ENCODE data around the gene TCAF2.
"Not testable (repeated sequence)": the region's sequence is repeated elsewhere in the genome, so short reads cannot be mapped to it uniquely, and the experiment has no call there.

The TCAF2 gene

GRCh38 chr7:143630653-143631052 lies 9.9 kb downstream of the TCAF2 start:
- H3K4me3 ChIP-seq (ENCODE audit: low read length in 2 of 2); H3K27me3 ChIP-seq (ENCODE audit: control insufficient read depth in 1 of 2, insufficient read depth in 2 of 2, low read length in 2 of 2); H3K36me3 ChIP-seq (ENCODE audit: control insufficient read depth in 2 of 2, insufficient read depth in 2 of 2, low read length in 2 of 2); H3K4me1 ChIP-seq (ENCODE audit: control insufficient read depth, insufficient read depth, low read length); H3K27ac ChIP-seq (ENCODE audit: low read length); H3K9ac ChIP-seq (ENCODE audit: low read length in 2 of 2); H3K9me3 ChIP-seq (ENCODE audit: control insufficient read depth in 2 of 2, low read length in 2 of 2): not testable (repeated sequence)

- H3K9ac ChIP-seq (ENCODE audit: low read length in 2 of 2); H3K9me3 ChIP-seq (ENCODE audit: control insufficient read depth in 2 of 2, low read length in 2 of 2): not testable (repeated sequence)
Measured at GRCh38 chr7:143632506-143632905, 11.7 kb downstream of the TCAF2 start.

GRCh38 chr7:143633013-143633618 lies 12.3 kb downstream of the TCAF2 start:
- not testable (repeated sequence) for H3K9me3 ChIP-seq (ENCODE audit: control insufficient read depth in 2 of 2, low read length in 2 of 2); H3K27me3 ChIP-seq (ENCODE audit: control insufficient read depth in 1 of 2, insufficient read depth in 2 of 2, low read length in 2 of 2); H3K27ac ChIP-seq (ENCODE audit: low read length); H3K36me3 ChIP-seq (ENCODE audit: control insufficient read depth in 2 of 2, insufficient read depth in 2 of 2, low read length in 2 of 2); H3K9ac ChIP-seq (ENCODE audit: low read length in 2 of 2); H3K4me3 ChIP-seq (ENCODE audit: low read length in 2 of 2); H3K4me1 ChIP-seq (ENCODE audit: control insufficient read depth, insufficient read depth, low read length)

More at GRCh38 chr7:143632506-143632905, 11.7 kb downstream of the TCAF2 start:
- not testable (repeated sequence) for H3K27me3 ChIP-seq (ENCODE audit: control insufficient read depth in 1 of 2, insufficient read depth in 2 of 2, low read length in 2 of 2); H3K4me3 ChIP-seq (ENCODE audit: low read length in 2 of 2); H3K27ac ChIP-seq (ENCODE audit: low read length); H3K4me1 ChIP-seq (ENCODE audit: control insufficient read depth, insufficient read depth, low read length); H3K36me3 ChIP-seq (ENCODE audit: control insufficient read depth in 2 of 2, insufficient read depth in 2 of 2, low read length in 2 of 2)

- H3K27me3 ChIP-seq (ENCODE audit: control insufficient read depth in 1 of 2, insufficient read depth in 2 of 2, low read length in 2 of 2); H3K9me3 ChIP-seq (ENCODE audit: control insufficient read depth in 2 of 2, low read length in 2 of 2); H3K4me1 ChIP-seq (ENCODE audit: control insufficient read depth, insufficient read depth, low read length); H3K36me3 ChIP-seq (ENCODE audit: control insufficient read depth in 2 of 2, insufficient read depth in 2 of 2, low read length in 2 of 2); H3K4me3 ChIP-seq (ENCODE audit: low read length in 2 of 2); H3K9ac ChIP-seq (ENCODE audit: low read length in 2 of 2); H3K27ac ChIP-seq (ENCODE audit: low read length): not testable (repeated sequence)
Measured at GRCh38 chr7:143635364-143636240, 14.8 kb downstream of the TCAF2 start.

GRCh38 chr7:143639372-143639771 lies 18.6 kb downstream of the TCAF2 start:
- not testable (repeated sequence) for H3K4me1 ChIP-seq (ENCODE audit: control insufficient read depth, insufficient read depth, low read length); H3K27me3 ChIP-seq (ENCODE audit: control insufficient read depth in 1 of 2, insufficient read depth in 2 of 2, low read length in 2 of 2); H3K9me3 ChIP-seq (ENCODE audit: control insufficient read depth in 2 of 2, low read length in 2 of 2); H3K36me3 ChIP-seq (ENCODE audit: control insufficient read depth in 2 of 2, insufficient read depth in 2 of 2, low read length in 2 of 2); H3K9ac ChIP-seq (ENCODE audit: low read length in 2 of 2); H3K4me3 ChIP-seq (ENCODE audit: low read length in 2 of 2); H3K27ac ChIP-seq (ENCODE audit: low read length)

GRCh38 chr7:143640528-143641189 lies 19.9 kb downstream of the TCAF2 start:
- H3K27ac ChIP-seq (ENCODE audit: low read length); H3K4me1 ChIP-seq (ENCODE audit: control insufficient read depth, insufficient read depth, low read length); H3K4me3 ChIP-seq (ENCODE audit: low read length in 2 of 2); H3K27me3 ChIP-seq (ENCODE audit: control insufficient read depth in 1 of 2, insufficient read depth in 2 of 2, low read length in 2 of 2); H3K9me3 ChIP-seq (ENCODE audit: control insufficient read depth in 2 of 2, low read length in 2 of 2); H3K36me3 ChIP-seq (ENCODE audit: control insufficient read depth in 2 of 2, insufficient read depth in 2 of 2, low read length in 2 of 2); H3K9ac ChIP-seq (ENCODE audit: low read length in 2 of 2): not testable (repeated sequence)

GRCh38 chr7:143646598-143646997 lies 25.8 kb downstream of the TCAF2 start:
- not testable (repeated sequence) for H3K4me3 ChIP-seq (ENCODE audit: low read length in 2 of 2); H3K27ac ChIP-seq (ENCODE audit: low read length); H3K9ac ChIP-seq (ENCODE audit: low read length in 2 of 2); H3K4me1 ChIP-seq (ENCODE audit: control insufficient read depth, insufficient read depth, low read length); H3K9me3 ChIP-seq (ENCODE audit: control insufficient read depth in 2 of 2, low read length in 2 of 2); H3K36me3 ChIP-seq (ENCODE audit: control insufficient read depth in 2 of 2, insufficient read depth in 2 of 2, low read length in 2 of 2); H3K27me3 ChIP-seq (ENCODE audit: control insufficient read depth in 1 of 2, insufficient read depth in 2 of 2, low read length in 2 of 2)

GRCh38 chr7:143649902-143650301 lies 29.1 kb downstream of the TCAF2 start:
- not testable (repeated sequence) for H3K4me1 ChIP-seq (ENCODE audit: control insufficient read depth, insufficient read depth, low read length); H3K9ac ChIP-seq (ENCODE audit: low read length in 2 of 2); H3K9me3 ChIP-seq (ENCODE audit: control insufficient read depth in 2 of 2, low read length in 2 of 2); H3K27me3 ChIP-seq (ENCODE audit: control insufficient read depth in 1 of 2, insufficient read depth in 2 of 2, low read length in 2 of 2); H3K4me3 ChIP-seq (ENCODE audit: low read length in 2 of 2); H3K27ac ChIP-seq (ENCODE audit: low read length); H3K36me3 ChIP-seq (ENCODE audit: control insufficient read depth in 2 of 2, insufficient read depth in 2 of 2, low read length in 2 of 2)

GRCh38 chr7:143650447-143650846 lies 29.7 kb downstream of the TCAF2 start:
- not testable (repeated sequence) for H3K9me3 ChIP-seq (ENCODE audit: control insufficient read depth in 2 of 2, low read length in 2 of 2); H3K9ac ChIP-seq (ENCODE audit: low read length in 2 of 2); H3K36me3 ChIP-seq (ENCODE audit: control insufficient read depth in 2 of 2, insufficient read depth in 2 of 2, low read length in 2 of 2); H3K4me3 ChIP-seq (ENCODE audit: low read length in 2 of 2); H3K4me1 ChIP-seq (ENCODE audit: control insufficient read depth, insufficient read depth, low read length); H3K27me3 ChIP-seq (ENCODE audit: control insufficient read depth in 1 of 2, insufficient read depth in 2 of 2, low read length in 2 of 2); H3K27ac ChIP-seq (ENCODE audit: low read length)

All from stomach smooth muscle (tissue), 2 donors.